Measurements from ENCODE around the gene TMTC2.
"Not testable (repeated sequence)": the region's sequence is repeated elsewhere in the genome, so short reads cannot be mapped to it uniquely, and the experiment has no call there.

The TMTC2 gene

GRCh38 chr12:83077041-83077440 is 390.3 kb downstream of the TMTC2 start:
- DNase-seq (ENCODE audit: low spot score), result no peak

- no peak for DNase-seq (ENCODE audit: low spot score)
Observed at GRCh38 chr12:83082690-83083276, 396.1 kb downstream of the TMTC2 start.

- no peak for DNase-seq (ENCODE audit: low spot score)
Observed at GRCh38 chr12:83083616-83084015, 396.9 kb downstream of the TMTC2 start.

GRCh38 chr12:83084516-83085234 is 398.0 kb downstream of the TMTC2 start:
- DNase-seq (ENCODE audit: low spot score), result no peak

- no peak for DNase-seq (ENCODE audit: low spot score)
Observed at GRCh38 chr12:83086023-83086422, 399.3 kb downstream of the TMTC2 start.

GRCh38 chr12:83089575-83089974 is 402.9 kb downstream of the TMTC2 start:
- DNase-seq (ENCODE audit: low spot score), result no peak

GRCh38 chr12:83092129-83092528 is 405.4 kb downstream of the TMTC2 start:
- no peak for DNase-seq (ENCODE audit: low spot score)

- DNase-seq (ENCODE audit: low spot score), result no peak
Observed at GRCh38 chr12:83092606-83093005, 405.9 kb downstream of the TMTC2 start.

- no peak for DNase-seq (ENCODE audit: low spot score)
Observed at GRCh38 chr12:83093426-83093825, 406.7 kb downstream of the TMTC2 start.

GRCh38 chr12:83097643-83098342 is 411.1 kb downstream of the TMTC2 start:
- DNase-seq (ENCODE audit: low spot score), result no peak

- DNase-seq (ENCODE audit: low spot score), result no peak
Observed at GRCh38 chr12:83099436-83099835, 412.7 kb downstream of the TMTC2 start.

GRCh38 chr12:83102499-83102898 is 415.8 kb downstream of the TMTC2 start:
- DNase-seq (ENCODE audit: low spot score), result no peak

GRCh38 chr12:83106873-83107272 is 420.2 kb downstream of the TMTC2 start:
- DNase-seq (ENCODE audit: low spot score), result no peak

- DNase-seq (ENCODE audit: low spot score), result no peak
Observed at GRCh38 chr12:83110424-83110823, 423.7 kb downstream of the TMTC2 start.

GRCh38 chr12:83113945-83114344 is 427.2 kb downstream of the TMTC2 start:
- DNase-seq (ENCODE audit: low spot score), result no peak

GRCh38 chr12:83114966-83115365 is 428.3 kb downstream of the TMTC2 start:
- DNase-seq (ENCODE audit: low spot score), result no peak

- not testable (repeated sequence) for DNase-seq (ENCODE audit: low spot score)
Observed at GRCh38 chr12:83117926-83118325, 431.2 kb downstream of the TMTC2 start.

- DNase-seq (ENCODE audit: low spot score), result no peak
Observed at GRCh38 chr12:83121897-83122622, 435.4 kb downstream of the TMTC2 start.

GRCh38 chr12:83122623-83122934 is 435.9 kb downstream of the TMTC2 start:
- DNase-seq (ENCODE audit: low spot score), result no peak

- DNase-seq (ENCODE audit: low spot score), result no peak
Observed at GRCh38 chr12:83123039-83123438, 436.3 kb downstream of the TMTC2 start.

- DNase-seq (ENCODE audit: low spot score), result no peak
Observed at GRCh38 chr12:83128540-83128939, 441.8 kb downstream of the TMTC2 start.

GRCh38 chr12:83130178-83130577 is 443.5 kb downstream of the TMTC2 start:
- DNase-seq (ENCODE audit: low spot score), result no peak

- no peak for DNase-seq (ENCODE audit: low spot score)
Observed at GRCh38 chr12:83132360-83132759, 445.7 kb downstream of the TMTC2 start.
